ENCODE data around the gene ZFPL1.

Gene ZFPL1

GRCh38 chr11:65047581-65048422, 36.2 kb upstream of the ZFPL1 start:
- no peak for DNase-seq (ENCODE audit: low read depth)
- no peak for TF ChIP-seq MYC (IDR thresholded peaks at IDR 0.05; ENCODE audit: low read depth, low read length)
- TF ChIP-seq POLR2A (IDR thresholded peaks at IDR 0.05; ENCODE audit: extremely low read depth, insufficient read length), result no peak
- TF ChIP-seq MAX (IDR thresholded peaks at IDR 0.05; ENCODE audit: low read depth, low read length), result no peak
- TF ChIP-seq, protein P1, sequence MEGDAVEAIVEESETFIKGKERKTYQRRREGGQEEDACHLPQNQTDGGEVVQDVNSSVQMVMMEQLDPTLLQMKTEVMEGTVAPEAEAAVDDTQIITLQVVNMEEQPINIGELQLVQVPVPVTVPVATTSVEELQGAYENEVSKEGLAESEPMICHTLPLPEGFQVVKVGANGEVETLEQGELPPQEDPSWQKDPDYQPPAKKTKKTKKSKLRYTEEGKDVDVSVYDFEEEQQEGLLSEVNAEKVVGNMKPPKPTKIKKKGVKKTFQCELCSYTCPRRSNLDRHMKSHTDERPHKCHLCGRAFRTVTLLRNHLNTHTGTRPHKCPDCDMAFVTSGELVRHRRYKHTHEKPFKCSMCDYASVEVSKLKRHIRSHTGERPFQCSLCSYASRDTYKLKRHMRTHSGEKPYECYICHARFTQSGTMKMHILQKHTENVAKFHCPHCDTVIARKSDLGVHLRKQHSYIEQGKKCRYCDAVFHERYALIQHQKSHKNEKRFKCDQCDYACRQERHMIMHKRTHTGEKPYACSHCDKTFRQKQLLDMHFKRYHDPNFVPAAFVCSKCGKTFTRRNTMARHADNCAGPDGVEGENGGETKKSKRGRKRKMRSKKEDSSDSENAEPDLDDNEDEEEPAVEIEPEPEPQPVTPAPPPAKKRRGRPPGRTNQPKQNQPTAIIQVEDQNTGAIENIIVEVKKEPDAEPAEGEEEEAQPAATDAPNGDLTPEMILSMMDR (IDR thresholded peaks at IDR 0.05; ENCODE audit: low read depth, low read length), result no peak
- H3K4me3 ChIP-seq (ENCODE audit: low read depth, low read length), result no peak overlapping the region

- DNase-seq (ENCODE audit: low read depth), result peak; percentile 37
- no peak for TF ChIP-seq MAX (IDR thresholded peaks at IDR 0.05; ENCODE audit: low read depth, low read length)
- no peak for TF ChIP-seq POLR2A (IDR thresholded peaks at IDR 0.05; ENCODE audit: extremely low read depth, insufficient read length)
- TF ChIP-seq MYC (IDR thresholded peaks at IDR 0.05; ENCODE audit: low read depth, low read length), result no peak
- TF ChIP-seq, protein P1 (IDR thresholded peaks at IDR 0.05; ENCODE audit: low read depth, low read length), result no peak
Measured at GRCh38 chr11:65051398-65051858, 32.6 kb upstream of the ZFPL1 start.

GRCh38 chr11:65053827-65054508, 30.1 kb upstream of the ZFPL1 start:
- no peak for DNase-seq (ENCODE audit: low read depth)
- H3K4me3 ChIP-seq (ENCODE audit: low read depth, low read length), result no peak overlapping the region
- TF ChIP-seq POLR2A (IDR thresholded peaks at IDR 0.05; ENCODE audit: extremely low read depth, insufficient read length) (no peak), MYC (IDR thresholded peaks at IDR 0.05; ENCODE audit: low read depth, low read length) (no peak), MAX (IDR thresholded peaks at IDR 0.05; ENCODE audit: low read depth, low read length) (no peak)
- TF ChIP-seq, protein P1 (IDR thresholded peaks at IDR 0.05; ENCODE audit: low read depth, low read length), result no peak

More at GRCh38 chr11:65051398-65051858, 32.6 kb upstream of the ZFPL1 start:
- no peak overlapping the region for H3K4me3 ChIP-seq (ENCODE audit: low read depth, low read length)

DNA sequence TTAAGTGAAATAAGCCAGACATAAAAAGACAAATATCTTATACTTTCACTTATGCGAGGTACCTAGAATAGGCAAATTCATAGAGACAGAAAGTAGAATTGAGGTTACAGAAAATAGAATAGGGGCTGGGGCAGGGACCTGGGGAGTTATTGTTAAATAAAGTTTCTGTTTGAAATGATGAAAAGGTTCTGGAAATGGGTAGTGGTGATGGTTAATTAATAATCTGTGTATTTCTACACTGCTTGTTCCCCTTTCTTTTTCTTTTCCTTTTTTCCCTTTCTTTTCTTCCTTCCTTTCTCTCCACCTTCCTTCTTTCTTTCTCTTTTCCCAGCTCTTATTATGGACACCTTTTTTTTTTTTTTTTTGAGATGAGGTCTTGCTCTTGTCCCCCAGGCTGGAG, 28.5 kb upstream of the ZFPL1 start:
- TF ChIP-seq MAX (IDR thresholded peaks at IDR 0.05; ENCODE audit: low read depth, low read length) (no peak), MYC (IDR thresholded peaks at IDR 0.05; ENCODE audit: low read depth, low read length) (no peak), POLR2A (IDR thresholded peaks at IDR 0.05; ENCODE audit: extremely low read depth, insufficient read length) (no peak)
- TF ChIP-seq, protein P1 (IDR thresholded peaks at IDR 0.05; ENCODE audit: low read depth, low read length), result no peak
- DNase-seq (ENCODE audit: low read depth), result no peak
- H3K4me3 ChIP-seq (ENCODE audit: low read depth, low read length), result no peak overlapping the region

GRCh38 chr11:65056999-65057398, 27.0 kb upstream of the ZFPL1 start:
- no peak overlapping the region for H3K4me3 ChIP-seq (ENCODE audit: low read depth, low read length)
- TF ChIP-seq MAX (IDR thresholded peaks at IDR 0.05; ENCODE audit: low read depth, low read length), result no peak
- no peak for TF ChIP-seq MYC (IDR thresholded peaks at IDR 0.05; ENCODE audit: low read depth, low read length)
- no peak for TF ChIP-seq POLR2A (IDR thresholded peaks at IDR 0.05; ENCODE audit: extremely low read depth, insufficient read length)
- TF ChIP-seq, protein P1 (IDR thresholded peaks at IDR 0.05; ENCODE audit: low read depth, low read length), result no peak
- no peak for DNase-seq (ENCODE audit: low read depth)
